Eye (tissue), 1 donor: Measurements from ENCODE around the gene EPHA5.

Experiments
- DNase-seq: peaks from one replicate; pipeline ENCODE4 v3.0.0-alpha.2; 2015

Gene EPHA5

DNA sequence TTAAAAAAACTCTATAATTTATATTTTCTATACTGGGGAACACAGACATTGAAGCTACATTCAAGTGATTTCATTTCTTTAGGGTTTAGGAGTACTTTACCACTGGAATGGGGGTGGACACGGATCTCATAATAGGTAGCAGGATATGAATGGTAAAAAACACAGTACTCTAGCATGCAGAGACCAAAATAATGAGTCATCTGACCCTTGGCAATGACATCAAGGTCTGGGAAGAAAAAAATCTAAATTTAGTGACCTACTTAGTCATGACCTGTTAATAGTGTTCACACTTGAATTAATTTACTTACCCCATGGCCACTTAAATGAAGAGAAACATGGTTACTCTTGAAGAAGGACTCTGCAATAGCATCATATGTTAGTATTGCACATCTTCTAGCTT is 187.9 kb downstream of the EPHA5 start:
- no peak for DNase-seq

DNA sequence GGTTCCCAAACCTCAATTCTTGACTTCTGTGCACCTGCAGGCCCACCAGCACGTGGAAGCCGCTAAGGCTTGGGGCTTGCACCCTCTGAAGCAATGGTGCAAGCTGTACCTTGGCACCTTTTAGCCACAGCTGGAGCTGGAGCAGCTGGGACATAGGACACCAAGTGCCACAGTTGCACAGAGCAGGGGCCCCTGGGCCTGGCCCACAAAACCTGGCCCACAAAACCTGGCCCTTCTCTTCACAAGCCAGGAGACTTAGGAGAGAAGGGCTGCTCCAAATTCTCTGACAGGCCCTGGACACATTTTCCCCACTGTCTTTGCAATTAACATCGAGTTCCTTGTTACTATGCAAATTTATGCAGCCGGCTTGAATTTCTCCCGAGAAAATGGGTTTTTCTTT is 197.8 kb downstream of the EPHA5 start:
- DNase-seq: no peak

DNA sequence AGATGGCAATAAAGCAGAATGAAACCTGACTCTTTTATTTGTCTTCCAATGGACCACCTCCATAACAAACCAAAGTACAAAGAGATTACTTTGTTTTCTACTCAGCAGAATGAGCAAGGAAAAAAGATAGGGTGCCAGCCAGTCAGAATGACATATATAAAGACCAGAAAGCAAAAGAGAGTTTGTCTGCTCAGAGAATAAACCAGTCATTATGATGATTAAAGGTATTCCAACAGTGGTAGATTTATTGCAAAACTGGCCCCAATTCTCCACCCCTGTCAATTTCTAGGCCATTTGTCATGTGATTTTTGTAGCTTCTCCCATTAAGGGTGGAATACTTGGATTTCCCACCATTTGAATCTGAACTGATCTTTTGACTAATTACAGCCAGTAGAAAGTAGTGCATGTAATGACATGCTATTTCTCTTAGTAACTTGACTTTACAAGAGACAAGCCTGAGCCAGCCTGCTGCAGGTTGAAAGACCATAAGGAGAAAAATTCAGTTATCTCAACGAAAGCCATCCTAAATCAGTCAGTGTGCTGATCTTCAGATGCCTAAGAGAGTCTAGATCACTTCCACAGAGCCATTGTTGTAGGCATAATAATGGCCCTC is 203.1 kb downstream of the EPHA5 start:
- DNase-seq: no peak

GRCh38 chr4:65461781-65462180 is 208.5 kb downstream of the EPHA5 start:
- DNase-seq: no peak

DNA sequence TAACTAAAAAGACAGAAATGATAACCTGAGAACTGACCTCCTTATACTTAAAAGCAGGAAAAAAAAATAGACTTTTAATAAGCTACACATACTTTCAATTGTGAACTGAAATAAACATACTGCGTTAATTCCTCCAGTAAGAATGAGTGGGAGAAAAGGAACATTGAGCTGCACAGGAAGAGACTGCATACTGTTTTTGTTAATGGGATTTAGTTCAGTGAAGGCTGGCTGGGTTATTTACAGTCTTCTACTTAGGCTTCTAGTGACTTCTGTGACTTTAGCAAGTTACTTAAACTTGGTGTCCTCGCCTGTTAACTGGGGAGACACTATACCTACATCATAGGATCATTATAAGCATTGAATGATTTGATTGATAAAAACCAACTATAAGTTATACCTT is 213.3 kb downstream of the EPHA5 start:
- DNase-seq: no peak

DNA sequence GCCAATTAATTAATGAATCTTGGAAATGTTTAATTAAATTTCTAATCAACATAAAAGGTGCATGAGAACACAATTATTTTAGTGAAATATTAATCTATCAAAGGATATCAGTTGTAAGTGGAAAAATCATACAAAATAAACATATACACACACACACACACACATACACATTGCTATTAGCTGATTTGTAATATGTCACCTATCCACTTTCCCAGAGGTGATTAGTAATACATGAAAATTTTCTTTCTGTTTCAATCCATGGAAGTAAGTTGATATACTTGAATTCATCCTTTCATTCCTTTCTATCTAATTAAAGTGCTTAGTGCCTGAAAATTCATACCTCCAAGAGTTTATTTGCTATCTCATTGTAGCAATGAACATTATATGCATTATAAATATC is 213.7 kb downstream of the EPHA5 start:
- DNase-seq: no peak

GRCh38 chr4:65453398-65453797 is 216.9 kb downstream of the EPHA5 start:
- no peak for DNase-seq

DNA sequence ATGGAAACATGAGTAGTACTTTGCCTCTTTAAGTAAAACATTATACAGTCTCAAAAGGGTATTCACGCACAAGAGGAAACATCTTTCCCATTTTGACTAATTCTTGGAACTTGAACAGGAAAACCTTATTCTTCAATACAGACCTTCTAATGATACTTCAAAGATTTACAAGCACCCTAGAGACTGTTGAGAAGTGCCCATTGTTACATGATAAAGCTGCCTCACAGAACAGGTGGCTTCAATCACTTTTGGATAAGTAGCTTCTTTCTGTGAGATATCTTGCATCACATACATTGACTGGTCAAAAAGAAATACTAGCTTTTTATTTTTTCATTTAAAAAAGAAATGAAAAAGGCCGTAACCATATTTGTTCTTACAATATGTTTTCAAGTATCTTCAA is 219.4 kb downstream of the EPHA5 start:
- no peak for DNase-seq

DNA sequence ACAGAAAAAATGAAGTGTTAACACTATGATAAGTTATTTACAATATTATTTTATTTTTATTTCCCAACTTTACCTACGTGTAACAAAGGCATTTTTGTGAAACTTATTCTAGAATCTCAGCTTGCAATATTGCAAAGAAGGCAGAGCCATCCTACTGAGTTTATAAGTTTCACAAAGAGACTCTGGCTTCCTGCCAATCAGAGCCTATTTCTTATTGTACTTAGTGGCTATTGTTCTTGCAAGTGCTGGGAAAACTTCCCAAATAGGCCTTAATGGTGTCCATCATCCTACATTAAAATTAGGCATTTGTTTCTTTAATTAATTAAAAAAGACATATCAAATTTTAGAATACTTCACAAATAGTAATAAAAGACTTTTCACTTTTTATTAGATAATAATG is 233.2 kb downstream of the EPHA5 start:
- DNase-seq: peak; percentile 36

DNA sequence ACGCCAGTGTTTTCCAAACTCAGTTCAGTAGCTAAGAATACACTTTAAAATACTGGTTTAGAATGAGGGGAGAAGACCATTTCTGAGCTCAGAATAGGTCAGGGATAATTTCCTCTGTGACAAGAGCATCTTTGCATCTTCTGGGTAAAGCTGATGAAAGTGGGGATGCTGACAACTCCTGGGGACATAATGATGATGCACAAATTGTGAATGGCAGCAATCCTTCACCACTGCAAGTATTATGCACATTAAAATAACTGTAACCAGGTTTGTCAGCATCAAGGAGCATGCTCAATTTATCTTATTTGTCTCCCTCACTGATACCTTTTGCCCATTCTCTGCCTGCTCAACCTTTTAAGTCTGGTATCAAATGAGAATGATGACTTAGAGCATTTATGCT is 248.2 kb downstream of the EPHA5 start:
- no peak for DNase-seq

DNA sequence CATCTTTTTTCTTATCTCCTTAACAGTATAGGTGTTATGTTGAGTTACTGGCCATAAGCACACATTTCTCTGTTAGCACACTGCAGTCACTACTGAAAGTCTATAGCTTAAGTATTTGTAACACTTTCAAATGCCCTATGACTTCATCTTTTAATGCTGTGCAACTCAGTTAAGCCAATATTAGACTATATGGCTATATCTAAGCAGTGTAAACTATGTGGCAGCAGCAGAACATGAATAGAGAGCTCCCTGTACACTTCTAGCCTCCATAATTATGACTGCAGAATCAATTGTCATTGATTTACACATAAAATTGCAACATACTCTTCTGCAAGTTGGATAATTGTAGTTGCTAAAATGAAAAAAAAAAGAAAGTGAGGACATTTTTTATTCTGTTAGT is 250.3 kb downstream of the EPHA5 start:
- DNase-seq: no peak

- peak; percentile 72 for DNase-seq
Observed at GRCh38 chr4:65416891-65417290, 253.4 kb downstream of the EPHA5 start.

- DNase-seq: no peak
Observed at GRCh38 chr4:65407483-65407882, 262.8 kb downstream of the EPHA5 start.

GRCh38 chr4:65401083-65401482 is 269.2 kb downstream of the EPHA5 start:
- no peak for DNase-seq

- no peak for DNase-seq
Observed at GRCh38 chr4:65399084-65399483, 271.2 kb downstream of the EPHA5 start.

GRCh38 chr4:65393078-65393477 is 277.2 kb downstream of the EPHA5 start:
- no peak for DNase-seq

- DNase-seq: no peak
Observed at GRCh38 chr4:65392488-65392887, 277.8 kb downstream of the EPHA5 start.

GRCh38 chr4:65391814-65392213 is 278.5 kb downstream of the EPHA5 start:
- DNase-seq: peak; percentile 46

DNA sequence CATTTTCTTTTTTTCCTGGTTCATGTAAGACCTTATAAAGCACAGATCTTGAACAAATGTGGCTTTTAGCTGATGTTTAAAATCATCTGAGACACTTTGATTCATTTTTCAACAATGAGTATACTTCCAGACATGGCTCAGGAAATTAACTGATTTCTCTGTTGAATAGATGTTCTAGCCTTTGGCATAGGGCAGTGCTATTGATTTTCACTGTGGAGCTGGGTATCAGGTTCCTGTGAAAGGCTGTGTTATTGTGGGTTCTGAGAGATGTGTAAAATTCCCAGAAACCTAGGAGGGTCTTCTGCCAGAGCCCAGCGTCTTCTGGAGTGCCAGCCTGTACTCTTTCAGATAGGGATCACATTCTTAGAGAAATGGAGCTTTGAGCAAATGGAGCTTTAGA is 278.9 kb downstream of the EPHA5 start:
- DNase-seq: peak; percentile 12

GRCh38 chr4:65386927-65387326 is 283.4 kb downstream of the EPHA5 start:
- no peak for DNase-seq

DNA sequence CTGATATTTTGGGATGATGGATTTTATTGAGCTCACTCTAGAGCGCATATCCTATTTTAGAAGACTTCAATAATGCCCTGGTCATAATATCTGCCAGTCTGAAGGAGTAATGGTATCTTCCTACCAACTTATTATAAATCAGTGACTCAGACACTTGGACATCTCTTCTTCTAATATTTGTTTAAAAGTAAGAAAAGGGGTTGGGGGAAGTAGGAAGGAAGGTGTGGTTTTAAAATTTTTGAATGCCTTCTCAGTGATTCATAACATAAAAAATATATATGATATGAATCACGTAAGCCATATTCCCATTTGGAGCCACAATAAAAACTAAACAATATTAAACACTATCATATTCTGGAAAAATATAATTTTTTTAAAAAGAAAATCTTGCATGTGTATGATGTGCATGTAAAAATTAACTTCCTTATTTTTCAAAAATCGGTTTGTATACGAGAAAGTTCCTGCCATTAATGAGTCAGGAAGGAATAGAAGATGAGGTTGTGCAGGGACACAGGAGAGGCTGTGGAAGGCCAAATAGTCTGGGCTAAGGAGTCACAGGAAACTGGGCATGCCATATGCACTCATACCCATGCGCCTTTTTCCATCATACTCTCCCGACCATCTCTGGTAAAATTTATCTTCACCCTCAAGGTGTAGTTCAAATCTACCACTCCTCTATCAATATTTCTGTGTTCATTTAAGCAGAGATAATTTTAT is 286.5 kb downstream of the EPHA5 start:
- DNase-seq: no peak

DNA sequence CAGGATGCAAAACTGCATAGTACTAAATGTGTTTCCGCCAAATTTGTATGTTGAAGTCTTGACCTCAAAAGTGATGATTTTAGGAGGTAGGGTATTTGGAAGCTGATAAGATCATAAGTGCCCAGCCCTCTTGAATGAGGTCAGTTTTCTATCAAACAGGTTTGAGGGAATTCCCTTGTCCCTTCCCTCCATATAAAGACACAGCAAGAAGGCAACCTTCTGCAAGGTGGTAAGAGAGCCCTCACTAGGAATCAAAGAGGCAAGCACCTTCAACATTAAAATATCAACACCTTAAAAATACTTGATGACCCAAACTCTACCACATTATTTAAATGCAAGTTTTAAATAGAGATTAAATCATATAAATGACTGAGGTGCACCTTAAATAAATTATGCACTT is 288.6 kb downstream of the EPHA5 start:
- no peak for DNase-seq

GRCh38 chr4:65370709-65371108 is 299.6 kb downstream of the EPHA5 start:
- no peak for DNase-seq

DNA sequence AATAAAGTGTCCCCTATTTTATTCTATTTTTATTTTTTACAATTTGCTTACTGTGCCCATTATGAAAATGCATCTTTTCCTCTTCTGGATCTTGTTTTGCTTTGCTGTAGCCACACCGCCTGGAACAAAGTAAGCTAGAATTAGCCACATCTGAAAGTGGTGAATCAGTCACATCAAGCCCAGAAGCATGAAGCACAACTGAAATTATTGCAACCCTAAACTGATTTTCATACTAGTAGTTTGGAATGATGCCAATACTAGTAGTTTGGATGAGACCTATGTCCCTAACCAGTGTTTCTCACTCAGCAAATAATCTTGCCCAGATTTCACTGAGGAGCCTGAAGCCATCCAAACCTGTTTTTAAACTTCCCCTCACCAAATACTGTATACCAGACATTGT is 303.0 kb downstream of the EPHA5 start:
- no peak for DNase-seq

GRCh38 chr4:65358914-65359313 is 311.4 kb downstream of the EPHA5 start:
- DNase-seq: no peak
